NCI-H526 (cell line): Measurements from ENCODE around the gene TMEM225.
"Not testable (repeated sequence)": the region's sequence is repeated elsewhere in the genome, so short reads cannot be mapped to it uniquely, and the experiment has no call there.

Experiments used
- DNase-seq, 2 experiments: peaks; one replicate each; lab custom pipeline; 2025; lab: John Stamatoyannopoulos, UW

TMEM225 gene, protein sequence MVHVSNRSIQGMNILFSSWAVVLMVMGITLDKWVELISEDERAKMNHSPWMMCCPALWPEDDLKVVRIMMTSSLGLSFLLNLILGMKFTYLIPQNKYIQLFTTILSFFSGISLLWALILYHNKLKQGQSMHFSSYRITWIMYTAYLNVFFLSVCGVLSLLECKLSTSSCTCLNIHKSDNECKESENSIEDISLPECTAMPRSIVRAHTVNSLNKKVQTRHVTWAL

DNA sequence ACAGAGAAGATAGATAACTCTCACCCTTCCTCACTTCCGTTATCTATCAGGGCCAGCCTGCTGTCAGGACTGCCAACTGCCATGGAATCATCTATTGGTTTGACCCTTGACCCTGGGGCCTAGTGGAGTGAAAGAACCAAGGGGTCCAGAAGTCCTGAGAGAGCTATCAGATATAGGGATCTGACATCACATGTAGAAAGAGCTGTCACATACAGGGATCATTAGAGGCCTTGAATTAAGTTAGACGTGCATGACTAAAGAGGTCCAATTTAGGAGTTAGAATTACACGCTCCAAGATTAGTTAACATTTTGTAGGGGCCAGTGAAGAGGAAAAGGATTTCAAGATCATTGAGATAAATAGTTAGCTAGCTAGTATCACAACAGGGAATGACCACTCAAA is at the start of gene TMEM225:
Gene TMEM225, minus strand, starts transcription at position 101 of the 400 bp plus-strand sequence. CDS start 245 bp downstream, outside the sequence.
- no peak for DNase-seq

DNA sequence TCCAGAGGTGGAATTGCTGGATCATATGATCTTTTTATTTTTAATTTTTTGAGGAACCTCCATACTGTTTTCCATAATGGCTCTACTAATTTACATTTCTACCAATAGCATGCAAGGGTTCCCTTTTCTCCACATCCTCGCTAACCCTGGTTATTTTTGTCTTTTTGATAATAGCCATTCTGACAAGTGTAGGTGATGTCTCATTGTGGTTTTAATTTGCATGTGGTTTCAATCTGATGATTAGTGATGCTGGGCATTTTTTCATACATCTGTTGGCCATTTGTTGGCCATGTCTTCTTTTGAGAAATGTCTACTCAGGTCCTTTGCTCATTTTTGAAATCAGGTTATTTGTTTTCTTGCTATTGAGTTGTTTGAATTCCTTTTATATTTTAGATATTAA is 38.6 kb upstream of the TMEM225 start:
- DNase-seq = peak; percentile 63 to 84

DNA sequence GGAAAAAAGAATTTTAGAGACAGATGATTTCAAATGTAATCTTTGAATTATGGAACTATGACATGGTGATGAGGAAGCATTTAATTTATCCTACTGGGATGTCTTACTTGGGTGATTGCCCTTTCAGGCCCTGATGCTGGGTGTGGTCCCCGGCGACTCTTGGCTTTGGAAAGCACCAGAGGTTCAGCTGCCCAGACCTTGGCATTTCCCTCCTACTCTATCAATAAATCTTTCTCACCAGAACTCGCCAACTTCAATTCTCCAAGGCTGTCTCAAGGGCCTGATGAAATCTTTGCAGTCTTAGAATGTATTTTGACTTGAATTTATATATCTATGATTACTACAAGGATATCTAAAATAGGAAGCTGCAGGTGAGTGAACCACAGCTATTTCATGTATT is 35.5 kb upstream of the TMEM225 start:
- DNase-seq = no peak

DNA sequence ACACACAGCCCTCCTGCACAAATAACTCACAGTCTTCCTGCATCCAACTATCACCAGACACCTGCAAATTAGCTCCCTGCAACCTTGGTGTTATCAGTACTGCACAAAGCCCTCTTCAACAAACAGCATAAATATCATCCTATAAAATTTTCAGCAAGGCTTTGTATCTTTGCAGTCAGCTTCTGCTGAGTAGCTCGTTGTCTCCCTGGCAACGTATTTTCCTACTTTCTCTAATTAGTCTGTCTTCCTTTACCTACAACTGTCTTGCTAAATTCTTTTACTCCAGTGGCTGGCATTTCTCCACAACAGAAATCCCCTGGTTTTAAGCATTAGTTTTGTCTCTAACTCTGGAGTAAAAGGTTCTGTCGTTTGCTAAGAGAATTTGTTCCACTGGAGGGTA is 20.4 kb upstream of the TMEM225 start:
- peak; percentile 50 to 57 for DNase-seq

DNA sequence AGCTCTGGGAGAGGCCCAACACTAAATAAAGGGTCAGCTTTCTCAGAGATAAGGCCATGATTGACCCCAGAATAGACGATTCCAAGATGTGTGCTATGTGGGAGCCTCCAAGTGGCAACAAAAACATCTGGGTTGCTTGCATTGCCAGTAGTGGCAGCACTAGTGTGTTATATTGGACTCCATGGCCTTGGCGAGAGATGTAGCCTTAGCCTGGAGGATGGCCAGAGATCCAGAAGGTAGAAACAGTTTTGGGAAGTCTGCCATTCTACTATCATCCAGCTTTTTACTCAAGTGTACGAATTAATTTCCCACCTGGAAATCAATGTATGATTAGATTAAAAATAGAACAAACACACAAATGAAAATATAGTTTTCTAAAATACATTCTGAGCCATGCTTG is 19.5 kb upstream of the TMEM225 start:
- DNase-seq = no peak

DNA sequence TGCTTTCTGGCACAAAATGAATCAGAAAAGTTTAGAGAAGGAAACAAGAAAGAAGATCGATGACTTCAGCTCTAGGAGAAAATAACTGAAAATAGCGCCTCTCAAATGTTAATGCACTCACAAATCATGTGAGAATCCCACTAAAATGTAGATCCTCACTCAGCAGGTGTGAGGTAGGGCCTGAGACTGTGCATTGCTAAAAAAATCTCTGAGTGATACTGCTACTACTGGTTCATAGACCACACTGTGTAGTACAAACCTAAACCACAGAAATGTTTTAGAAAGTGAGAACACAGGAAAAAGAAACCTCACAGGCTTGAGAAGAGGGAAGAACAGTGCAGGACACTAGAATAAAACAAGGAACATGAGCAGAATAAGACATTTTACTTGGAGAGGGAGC is 18.5 kb upstream of the TMEM225 start:
- no peak for DNase-seq

DNA sequence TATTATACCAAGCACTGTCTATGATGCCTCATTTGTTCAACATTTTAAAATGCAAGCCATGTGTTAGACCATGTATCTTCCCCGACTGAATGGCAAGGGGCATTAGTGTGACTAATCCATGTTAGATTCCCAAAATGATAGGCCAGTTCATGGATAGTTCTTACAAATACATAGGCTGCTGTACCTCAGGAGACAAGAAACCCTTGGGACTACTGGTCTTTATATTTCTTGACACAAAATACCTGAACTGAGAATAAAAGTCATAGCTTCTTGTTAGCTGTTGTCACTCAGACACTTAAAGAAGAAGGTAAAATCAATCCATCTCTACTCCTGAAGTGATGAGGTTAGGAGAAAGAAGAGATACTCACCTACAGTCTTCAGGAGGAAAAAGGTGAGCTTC is 16.4 kb upstream of the TMEM225 start, which contains the start of gene OR8D4:
Gene OR8D4, plus strand, starts transcription at position 301 of the 400 bp plus-strand sequence. CDS start 4,265 bp downstream, outside the sequence.
- DNase-seq = no peak

DNA sequence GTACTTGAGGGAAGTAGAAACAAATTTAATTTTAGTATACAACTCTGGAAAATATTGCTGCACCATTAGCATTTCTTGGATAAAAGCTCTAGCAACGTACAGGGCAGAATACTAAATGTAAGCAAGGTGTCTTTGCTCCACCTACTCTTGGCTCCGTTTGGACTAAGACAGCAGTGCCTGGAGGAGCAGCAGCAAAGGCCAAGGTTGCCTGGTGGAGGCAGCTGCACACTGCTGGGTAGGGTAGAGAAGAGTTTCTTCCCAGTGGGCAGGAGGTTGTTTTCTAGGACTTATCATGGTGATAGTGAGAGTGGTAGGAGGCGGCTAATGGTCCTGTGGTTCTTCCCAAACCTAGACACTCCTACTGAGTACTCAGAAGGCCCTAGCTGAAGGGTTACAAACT is 14.3 kb upstream of the TMEM225 start:
- DNase-seq = no peak

DNA sequence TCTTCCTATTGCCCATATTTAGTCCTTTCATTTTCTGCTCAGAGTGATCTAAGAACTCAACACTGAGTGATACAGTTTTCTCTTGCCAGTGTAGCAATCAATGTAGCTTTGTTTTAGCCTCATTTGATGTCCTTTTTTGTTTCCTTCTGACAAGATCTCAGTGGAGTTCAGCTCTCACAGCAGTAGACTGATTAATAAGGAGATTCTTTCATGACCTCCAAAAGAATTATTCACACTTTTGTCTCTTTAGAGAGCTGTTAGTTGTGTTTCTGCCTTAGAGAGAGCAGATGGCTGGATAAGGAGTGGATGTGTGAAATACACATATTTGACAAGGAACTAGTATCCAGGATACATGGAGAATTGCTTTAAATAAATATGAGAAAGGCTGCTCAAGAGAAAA is 6.6 kb upstream of the TMEM225 start:
- DNase-seq = no peak

DNA sequence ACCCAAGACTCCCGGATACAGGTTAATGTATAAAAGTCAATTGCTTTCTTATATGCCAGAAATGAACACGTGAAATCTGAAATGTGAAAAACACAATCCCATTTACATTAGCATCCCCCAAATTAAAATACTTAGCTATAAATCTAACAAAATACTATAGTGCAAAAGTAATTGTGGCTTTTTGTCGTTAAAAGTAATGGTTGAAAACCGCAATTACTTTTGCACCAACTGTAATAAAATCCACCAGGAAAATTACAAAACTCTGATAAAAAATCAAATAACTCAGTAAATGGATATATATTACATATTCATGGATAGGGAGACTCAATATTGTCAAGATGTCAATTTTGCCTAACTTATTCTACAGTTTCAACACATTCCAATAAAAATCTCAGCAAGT is 4.6 kb downstream of the TMEM225 start:
- no peak for DNase-seq

DNA sequence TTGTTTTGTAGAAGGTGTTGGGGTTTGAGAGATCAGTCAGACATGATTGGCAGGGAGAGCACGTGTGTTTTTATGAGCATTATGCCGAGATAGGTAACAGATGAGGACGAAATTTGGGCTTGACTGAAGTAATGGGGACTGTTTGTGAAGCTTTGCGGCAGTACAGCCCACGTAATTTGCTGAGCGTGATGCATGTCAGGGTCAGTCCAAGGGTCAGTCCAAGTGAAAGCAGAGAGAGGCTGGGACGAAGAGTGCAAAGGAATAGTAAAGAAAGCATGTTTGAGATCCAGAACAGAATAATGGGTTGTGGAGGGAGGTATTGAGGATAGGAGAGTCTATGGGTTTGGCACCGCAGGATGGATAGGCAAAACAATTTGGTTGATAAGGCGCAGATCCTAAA is 17.7 kb downstream of the TMEM225 start:
- DNase-seq = not testable (repeated sequence)

DNA sequence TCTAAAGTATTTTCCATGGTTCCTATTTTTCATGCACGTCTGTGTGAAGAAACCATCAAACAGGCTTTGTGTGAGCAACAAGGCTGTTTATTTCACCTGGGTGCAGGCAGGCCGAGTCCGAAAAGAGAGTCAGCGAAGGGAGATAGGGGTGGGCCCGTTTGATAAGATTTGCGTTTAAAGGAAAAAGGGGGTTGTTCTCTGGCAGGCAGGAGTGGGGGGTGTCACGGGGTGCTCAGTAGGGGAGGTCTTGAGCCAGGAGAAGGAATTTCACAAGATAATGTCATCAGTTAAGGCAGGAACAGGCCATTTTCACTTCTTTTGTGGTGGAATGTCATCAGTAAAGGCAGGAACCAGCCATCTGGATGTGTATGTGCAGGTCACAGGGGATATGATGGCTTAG is 20.2 kb downstream of the TMEM225 start:
- DNase-seq = not testable (repeated sequence)

DNA sequence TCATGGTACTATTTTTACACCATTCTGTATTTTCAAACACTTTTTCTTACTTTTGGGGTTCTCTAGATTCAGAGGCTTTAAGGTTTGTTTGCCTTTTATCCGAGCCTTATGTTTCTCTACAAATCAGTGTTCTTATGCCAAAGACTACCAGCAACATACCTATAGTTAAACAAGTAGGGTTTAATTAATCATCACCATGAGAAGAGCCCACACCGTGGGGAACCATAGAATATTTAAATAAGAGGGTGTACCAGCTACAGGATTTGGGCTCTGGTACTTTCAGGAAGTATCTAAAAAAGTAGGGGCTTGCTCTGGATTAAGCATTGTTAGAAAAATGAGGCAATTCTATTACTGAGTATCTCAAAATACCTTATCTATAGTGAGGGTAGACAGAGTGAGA is 25.7 kb downstream of the TMEM225 start:
- DNase-seq = no peak

DNA sequence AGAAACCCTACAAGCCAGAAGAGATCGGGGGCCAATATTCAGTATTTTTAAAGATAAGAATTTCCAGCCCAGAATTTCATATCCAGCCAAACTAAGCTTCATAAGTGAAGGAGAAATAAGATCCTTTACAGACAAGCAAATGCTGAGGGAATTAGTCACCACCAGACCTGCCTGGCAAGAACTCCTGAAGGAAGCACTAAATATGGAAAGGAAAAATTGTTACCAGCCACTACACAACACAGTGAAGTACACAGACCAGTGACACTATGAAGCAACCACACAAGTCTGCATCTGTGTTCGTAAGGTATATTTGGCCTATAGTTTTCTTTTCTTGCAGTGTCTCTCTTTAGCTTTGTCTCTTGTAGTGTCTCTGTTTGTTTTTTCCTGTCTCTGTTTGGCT is 29.0 kb downstream of the TMEM225 start:
- no peak for DNase-seq

DNA sequence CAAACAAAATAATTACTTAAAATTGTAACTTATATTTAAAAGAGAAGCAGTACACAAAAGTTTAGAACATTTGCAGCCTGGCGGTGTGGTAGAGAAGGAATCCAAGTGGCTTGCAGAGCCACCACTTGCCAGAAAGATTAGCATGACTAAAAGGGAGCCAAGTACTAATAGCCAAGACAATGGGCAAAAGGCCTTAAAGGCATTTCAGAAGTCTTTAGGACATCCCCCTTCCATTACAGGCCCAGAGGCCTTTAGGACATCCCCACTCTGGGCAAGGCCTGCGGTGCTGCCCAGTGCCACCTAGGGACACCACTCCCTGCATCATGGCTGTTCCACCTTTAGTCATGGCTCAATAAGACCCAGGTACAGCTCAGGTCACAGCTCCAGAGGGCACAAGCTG is 32.4 kb downstream of the TMEM225 start:
- DNase-seq = no peak

DNA sequence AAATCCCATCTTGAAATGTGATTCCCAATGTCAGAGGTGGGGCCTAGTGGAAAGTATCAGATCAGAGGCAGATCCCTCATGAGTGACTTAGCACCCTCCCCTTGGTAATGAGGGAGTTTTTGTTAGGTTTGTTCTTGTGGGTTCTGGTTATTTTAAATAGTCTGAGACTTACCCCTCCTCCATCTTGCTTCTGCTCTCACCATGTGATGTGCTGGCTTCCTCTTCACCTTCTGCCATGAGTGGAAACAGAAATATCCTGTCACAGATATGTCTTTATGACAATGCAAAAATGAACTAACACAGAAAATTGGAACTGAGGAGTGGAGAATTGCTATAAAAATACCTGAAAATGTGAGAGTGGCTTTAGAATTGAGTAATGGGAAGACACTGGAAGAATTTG is 33.1 kb downstream of the TMEM225 start:
- no peak for DNase-seq

DNA sequence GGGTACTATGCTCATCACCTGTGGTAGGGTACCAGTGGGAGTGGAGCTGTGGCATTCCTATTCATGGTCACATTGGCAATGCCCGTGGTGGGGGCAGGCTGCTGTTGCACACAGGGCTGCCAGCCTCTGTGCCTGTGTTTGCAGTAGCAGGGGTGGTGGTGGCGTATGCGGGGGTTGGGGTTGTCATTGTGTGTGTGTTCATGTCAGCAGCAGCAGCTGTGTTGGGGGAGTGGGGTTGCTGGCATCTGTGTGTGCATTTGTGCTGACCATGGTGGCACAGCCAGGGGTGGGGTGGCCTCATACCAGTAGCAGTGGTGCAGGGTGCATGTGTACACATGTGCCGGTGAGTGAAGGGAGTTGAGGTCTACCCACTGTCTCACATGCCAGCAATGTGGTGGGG is 34.4 kb downstream of the TMEM225 start:
- no peak for DNase-seq

DNA sequence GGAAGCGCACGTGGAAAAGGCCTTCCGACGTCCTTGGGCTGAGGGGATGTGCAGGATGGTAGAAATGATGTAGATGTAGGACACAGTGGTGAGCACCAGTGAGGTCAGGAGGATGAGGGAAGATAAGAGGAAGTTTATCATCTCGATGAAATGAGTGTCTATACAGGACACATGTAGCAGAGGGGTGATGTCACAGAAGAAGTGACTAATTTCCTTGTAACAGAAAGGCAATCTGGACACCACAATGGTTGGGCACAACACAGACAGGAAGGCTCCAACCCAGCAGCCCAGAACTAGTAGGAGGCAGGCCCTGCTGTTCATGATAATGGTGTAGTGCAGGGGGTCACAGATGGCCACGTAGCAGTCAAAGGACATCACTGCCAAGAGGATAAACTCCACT is 44.3 kb downstream of the TMEM225 start:
- DNase-seq = no peak

DNA sequence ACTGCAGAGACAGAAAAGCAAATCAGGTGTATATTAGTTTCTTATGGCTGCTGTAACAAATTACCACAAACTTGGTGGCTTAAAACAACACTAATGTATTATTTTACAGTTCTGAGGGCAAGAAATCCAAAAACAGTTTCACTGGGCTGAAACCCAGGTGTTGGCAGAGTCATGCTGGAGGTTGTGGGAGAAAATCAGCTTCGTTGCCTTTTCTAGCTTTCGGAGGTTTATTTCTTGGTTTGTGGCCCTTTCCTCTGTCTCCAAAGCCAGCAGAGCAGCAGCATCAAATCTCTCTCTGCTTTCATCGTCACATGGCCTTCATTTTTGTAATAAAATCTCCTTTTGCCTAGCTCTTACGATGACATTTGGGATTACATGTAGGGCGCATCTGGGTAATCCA is 46.3 kb downstream of the TMEM225 start:
- DNase-seq = no peak

DNA sequence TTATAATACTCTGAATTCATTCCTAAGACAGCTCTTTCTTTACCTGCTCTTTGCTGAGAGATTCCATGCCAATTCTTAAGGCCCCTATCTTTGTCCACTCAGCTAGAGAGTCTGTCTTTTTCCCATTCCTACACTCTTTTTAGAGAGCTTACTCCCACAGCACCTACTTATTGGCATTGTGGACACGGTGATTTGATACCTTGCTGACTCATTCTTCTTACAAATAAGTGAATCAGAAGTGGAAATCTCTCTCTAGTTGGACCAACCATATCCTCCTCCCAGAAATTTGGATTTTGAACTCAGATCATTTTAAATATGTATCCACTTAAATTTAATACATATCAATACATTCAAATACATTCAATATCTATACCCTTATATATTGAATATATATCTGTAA is 46.8 kb downstream of the TMEM225 start:
- DNase-seq = no peak

DNA sequence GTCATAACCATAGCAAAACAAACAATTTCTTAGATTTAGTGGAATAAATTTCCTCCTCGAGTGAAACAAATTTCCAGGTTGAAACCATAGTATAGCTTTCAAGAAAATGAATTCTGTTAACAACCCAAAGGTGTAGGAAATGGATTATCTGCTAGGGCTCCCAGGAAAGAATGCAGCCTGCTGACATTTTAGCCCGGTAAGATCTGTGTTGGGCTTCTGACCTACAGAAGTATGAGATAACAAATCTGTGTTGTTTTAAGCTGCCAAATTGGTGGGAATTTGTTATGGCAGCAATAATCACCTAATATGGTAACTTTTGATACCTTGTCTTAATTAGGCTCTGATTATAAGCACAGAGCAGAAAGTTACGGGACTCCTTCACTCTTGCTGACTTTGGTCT is 47.3 kb downstream of the TMEM225 start:
- DNase-seq = no peak

DNA sequence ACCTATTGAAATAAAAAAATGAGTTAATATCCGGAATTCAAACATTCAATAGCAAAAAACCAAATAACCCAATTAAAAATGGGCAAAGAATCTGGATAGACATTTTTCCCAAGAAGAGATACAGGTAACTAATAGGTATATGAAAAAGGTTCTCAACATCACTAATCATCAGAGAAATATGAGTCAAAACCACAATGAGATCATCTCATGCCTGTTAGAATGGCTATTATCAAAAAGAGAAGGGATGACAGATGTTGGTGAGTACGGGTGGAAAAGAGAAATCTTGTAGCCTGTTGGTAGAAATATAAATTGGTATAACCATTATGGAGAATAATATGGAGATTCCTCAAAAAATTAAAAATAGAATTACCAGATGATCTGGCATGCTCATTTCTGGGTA is 52.4 kb downstream of the TMEM225 start:
- DNase-seq = no peak
